HEK293 (cell line): ENCODE results near the gene NT5M.

Source experiments
- CTCF ChIA-PET: fragments of 350-600 bp; formaldehyde crosslinking; extraction: SDS; loops from one replicate; lab custom pipeline; 2021; ENCODE audit warnings: antibody characterized with exemption; lab: Yijun Ruan, JAX
- POLR2A ChIA-PET: fragments of 300-600 bp; formaldehyde crosslinking; extraction: SDS; loops from one replicate; lab custom pipeline; 2020; ENCODE audit warnings: antibody characterized with exemption, inconsistent platforms; lab: Yijun Ruan, JAX
- H3K27ac ChIP-seq: fragments of 200-500 bp; sonication (Bioruptor generic); 2 replicates; pipeline ENCODE4 v1.5.1; 2014; ENCODE audit warnings: low read depth, low read length, control low read depth, inconsistent platforms; ENCODE audit errors: extremely low read depth
- H3K36me3 ChIP-seq, 2 experiments: fragments of 200-500 bp in 1 of 2; sonication (Bioruptor generic) in 1 of 2; 1 replicate in 1 of 2; 2 replicates in 1 of 2; pipeline ENCODE4 v1.5.1; 2014 to 2017; ENCODE audit warnings: inconsistent platforms in 2 of 2, low read length in 2 of 2; ENCODE audit not compliant: control insufficient read depth in 2 of 2, insufficient read depth in 1 of 2
- H3K4me1 ChIP-seq: fragments of 200-500 bp; sonication (Bioruptor generic); 2 replicates; pipeline ENCODE4 v1.5.1; 2014; ENCODE audit warnings: mild to moderate bottlenecking, low read length, inconsistent platforms; ENCODE audit not compliant: control insufficient read depth, insufficient read depth
- H3K4me3 ChIP-seq: 2 replicates; pipeline ENCODE4 v1.5.1; 2011; ENCODE audit warnings: low read depth, mild to moderate bottlenecking, control low read depth, low read length, moderate library complexity
- H3K9me3 ChIP-seq: fragments of 200-500 bp; sonication (Bioruptor generic); 2 replicates; pipeline ENCODE4 v1.5.1; 2014; ENCODE audit warnings: low read depth, low read length, inconsistent platforms; ENCODE audit not compliant: control insufficient read depth, insufficient read depth
- CTCF ChIP-seq: fragments of 450-650 bp; formaldehyde crosslinking; IDR thresholded peaks from 2 replicates; pipeline ENCODE4 v1.5.1; 2016; ENCODE audit warnings: missing biosample characterization, missing genetic modification characterization
- EGR2 ChIP-seq: fragments of 450-650 bp; formaldehyde crosslinking; IDR thresholded peaks from 2 replicates; pipeline ENCODE4 v1.5.1; 2016; ENCODE audit warnings: low read depth, missing biosample characterization, missing genetic modification characterization
- GLIS1 ChIP-seq: fragments of 450-650 bp; formaldehyde crosslinking; IDR thresholded peaks from 2 replicates; pipeline ENCODE4 v1.5.1; 2016; ENCODE audit warnings: missing biosample characterization, missing genetic modification characterization
- IKZF3 ChIP-seq: fragments of 450-650 bp; IDR thresholded peaks from 2 replicates; pipeline ENCODE4 v1.5.0; 2018; ENCODE audit warnings: missing biosample characterization, mild to moderate bottlenecking, missing genetic modification characterization, moderate library complexity
- OSR2 ChIP-seq: fragments of 450-650 bp; formaldehyde crosslinking; IDR thresholded peaks from 2 replicates; pipeline ENCODE4 v1.5.1; 2016; ENCODE audit warnings: missing biosample characterization, missing genetic modification characterization
- PRDM2 ChIP-seq: fragments of 450-650 bp; formaldehyde crosslinking; IDR thresholded peaks from 2 replicates; pipeline ENCODE4 v1.5.1; 2016; ENCODE audit warnings: missing biosample characterization, missing genetic modification characterization, borderline replicate concordance
- YY2 ChIP-seq: fragments of 450-650 bp; formaldehyde crosslinking; IDR thresholded peaks from 2 replicates; pipeline ENCODE4 v1.5.1; 2016; ENCODE audit warnings: missing biosample characterization, missing genetic modification characterization
- ZBTB11 ChIP-seq: fragments of 450-650 bp; formaldehyde crosslinking; conservative IDR thresholded peaks from 2 replicates; pipeline ENCODE4 v1.5.1; 2016; ENCODE audit warnings: low read depth, missing biosample characterization, missing genetic modification characterization
- ZIC2 ChIP-seq: fragments of 450-650 bp; formaldehyde crosslinking; IDR thresholded peaks from 2 replicates; pipeline ENCODE4 v1.5.1; 2016; ENCODE audit warnings: missing biosample characterization, missing genetic modification characterization
- ZNF114 ChIP-seq: fragments of 450-650 bp; formaldehyde crosslinking; IDR thresholded peaks from 2 replicates; pipeline ENCODE4 v1.5.0; 2017; ENCODE audit warnings: missing biosample characterization, missing genetic modification characterization
- ZNF202 ChIP-seq: fragments of 450-650 bp; formaldehyde crosslinking; IDR thresholded peaks from 2 replicates; pipeline ENCODE4 v1.5.1; 2016; ENCODE audit warnings: missing biosample characterization, missing genetic modification characterization, borderline replicate concordance
- ZNF302 ChIP-seq: fragments of 450-650 bp; formaldehyde crosslinking; IDR thresholded peaks from 2 replicates; pipeline ENCODE4 v1.5.1; 2016; ENCODE audit warnings: missing biosample characterization, missing genetic modification characterization, low read depth
- ZNF518A ChIP-seq: fragments of 450-650 bp; formaldehyde crosslinking; conservative IDR thresholded peaks from 2 replicates; pipeline ENCODE4 v1.5.1; 2016; ENCODE audit warnings: low read depth, missing biosample characterization, missing genetic modification characterization
- ZNF626 ChIP-seq: fragments of 450-650 bp; sonication (Bioruptor Pico); formaldehyde crosslinking; IDR thresholded peaks from 2 replicates; pipeline ENCODE4 v1.5.1; 2018; ENCODE audit warnings: missing biosample characterization, missing genetic modification characterization, inconsistent platforms
- ZNF677 ChIP-seq: fragments of 450-650 bp; IDR thresholded peaks from 2 replicates; pipeline ENCODE4 v1.5.0; 2018; ENCODE audit warnings: missing biosample characterization, mild to moderate bottlenecking, missing genetic modification characterization, moderate library complexity
- ZNF701 ChIP-seq: fragments of 450-650 bp; formaldehyde crosslinking; IDR thresholded peaks from 2 replicates; pipeline ENCODE4 v1.5.1; 2016; ENCODE audit warnings: missing biosample characterization, missing genetic modification characterization
- ZNF747 ChIP-seq: fragments of 450-650 bp; formaldehyde crosslinking; IDR thresholded peaks from 2 replicates; pipeline ENCODE4 v1.5.1; 2016; ENCODE audit warnings: missing biosample characterization, missing genetic modification characterization
- ZNF837 ChIP-seq: fragments of 450-650 bp; formaldehyde crosslinking; IDR thresholded peaks from 2 replicates; pipeline ENCODE4 v1.5.1; 2016; ENCODE audit warnings: missing biosample characterization, missing genetic modification characterization

The NT5M gene

GRCh38 chr17:17315142-17315821 lies 12.1 kb downstream of the NT5M start (continued):
- TF ChIP-seq ZNF518A (tag by site-specific recombination) (no peak), EGR2 (tag by site-specific recombination) (peak; percentile 52; the same call in 1 of the 2 replicates), ZNF701 (tag by site-specific recombination) (no peak), GLIS1 (tag by site-specific recombination) (no peak), ZNF747 (tag by site-specific recombination) (no peak), ZNF202 (tag by site-specific recombination) (no peak), IKZF3 (tag by site-specific recombination) (no peak), ZNF114 (tag by site-specific recombination) (no peak), ZNF837 (no peak), ZNF677 (tag by site-specific recombination) (no peak), OSR2 (tag by site-specific recombination) (no peak), YY2 (tag by site-specific recombination) (no peak), ZBTB11 (no peak), ZIC2 (tag by site-specific recombination) (peak; percentile 51), ZNF302 (no peak), ZNF626 (tag by site-specific recombination) (no peak)

- Histone ChIP-seq H3K4me1 (peaks cover 2% of the 10 kb centered on the region), H3K27ac (no peak overlapping the region), H3K9me3 (no peaks in the 10 kb centered on the region), H3K36me3 (no peaks in the 10 kb centered on the region; a peak in 1 of 3 replicates), H3K4me3 (no peak overlapping the region)
- ChIA-PET CTCF (interaction anchor here (0.8 kb wide), 1 partner anchor 825 kb away, joined by 4 read pairs; no protein-coding TSS in a partner anchor), POLR2A (interaction anchor here (0.6 kb wide), 1 partner anchor 57 kb away, joined by 3 read pairs; no protein-coding TSS in a partner anchor)
- TF ChIP-seq PRDM2 (tag by site-specific recombination) (no peak), CTCF (tag by site-specific recombination) (no peak)
Measured at GRCh38 chr17:17320188-17320910, 17.2 kb downstream of the NT5M start.
